MV-4-11 (cell line): ENCODE results near the gene FBXW5.

Experiments
- DNase-seq: peaks from one replicate; lab custom pipeline; 2025; lab: John Stamatoyannopoulos, UW

FBXW5 gene

DNA sequence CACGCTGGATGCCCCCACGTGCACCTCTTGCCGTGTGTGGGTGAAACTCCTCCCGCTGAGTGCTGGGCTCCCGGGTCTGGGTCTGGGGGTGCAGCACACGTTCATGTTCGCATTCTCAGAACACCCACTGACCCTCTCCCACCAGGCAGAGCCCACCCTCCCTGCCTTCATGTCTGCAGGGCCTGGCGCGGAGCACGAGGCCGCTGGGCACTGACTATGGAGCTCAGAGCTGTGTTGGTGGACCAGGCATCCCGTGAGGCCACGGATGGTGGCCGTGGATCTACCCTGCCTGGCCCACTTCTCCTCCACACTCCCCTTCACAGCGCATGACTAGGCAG, 16.4 kb upstream of the FBXW5 start:
- DNase-seq: no peak

- DNase-seq: no peak
Observed at GRCh38 chr9:136960212-136960937, 15.8 kb upstream of the FBXW5 start.

DNA sequence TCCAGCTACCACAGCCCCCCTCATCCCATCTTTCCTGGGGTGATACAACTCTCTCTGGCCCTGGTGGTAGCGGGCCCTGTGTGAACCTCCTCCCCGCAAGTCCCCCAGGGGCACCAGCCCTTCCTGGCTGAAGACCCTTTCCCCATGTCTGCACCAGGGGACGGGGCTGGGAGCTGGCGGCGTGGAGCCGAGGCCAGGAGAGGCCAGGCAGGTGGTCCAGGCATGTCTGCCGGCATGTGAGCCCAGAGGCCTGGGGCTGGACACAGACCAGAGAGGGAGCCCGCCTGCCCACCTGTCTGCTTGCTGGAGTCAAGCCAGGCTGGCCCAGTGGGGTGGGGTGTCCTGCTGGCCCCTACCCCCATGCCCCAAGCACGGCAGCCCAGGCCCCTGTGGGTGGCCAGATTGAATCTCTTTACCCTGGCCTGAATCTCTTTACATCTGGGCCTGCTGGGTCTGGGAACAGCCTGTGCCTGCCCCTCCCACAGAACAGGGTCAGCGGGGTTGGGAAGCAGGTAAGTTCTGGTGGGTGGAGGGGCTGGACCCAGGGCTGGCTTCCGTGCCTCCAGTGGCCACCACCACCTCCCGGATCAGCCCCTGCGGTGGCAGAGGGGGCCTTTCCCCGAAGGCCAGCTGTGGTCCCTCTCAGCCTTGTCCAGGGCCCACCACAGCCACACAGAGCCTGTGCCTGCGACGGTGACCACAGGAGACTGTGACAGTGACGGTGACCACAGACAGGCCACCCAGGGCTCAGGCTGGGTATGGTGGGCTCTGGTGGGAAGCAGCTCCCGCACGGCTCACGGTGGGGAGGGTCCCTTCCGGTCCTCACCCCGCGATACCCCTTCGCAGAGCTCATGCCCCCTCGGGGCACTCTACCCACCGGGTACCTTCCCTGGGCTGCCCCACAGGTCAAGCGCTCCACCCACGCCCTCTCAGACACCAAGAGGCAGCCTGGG, 14.6 kb upstream of the FBXW5 start:
- DNase-seq: no peak

DNA sequence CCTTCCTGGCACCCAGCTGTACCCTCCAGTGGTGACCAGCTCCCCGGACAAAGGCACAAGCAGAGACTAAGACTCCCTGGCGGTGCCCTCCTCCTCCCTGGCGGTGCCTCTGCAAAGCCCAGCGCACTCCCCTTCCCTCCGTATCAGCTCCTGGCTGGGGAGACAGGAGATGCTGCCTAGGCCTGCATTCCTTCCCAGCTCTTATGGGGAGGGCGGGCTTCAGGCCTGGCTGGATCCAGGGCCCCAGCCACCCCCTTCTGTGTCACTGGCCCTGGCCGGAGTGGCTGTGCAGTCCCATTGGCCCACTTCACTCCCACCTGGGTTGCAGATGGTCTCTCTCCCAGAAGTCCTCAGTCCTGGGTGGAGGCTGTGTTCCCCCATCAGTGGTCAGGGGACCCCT, 13.9 kb upstream of the FBXW5 start:
- no peak for DNase-seq

- DNase-seq: no peak
Observed at GRCh38 chr9:136957901-136958300, 13.4 kb upstream of the FBXW5 start.

GRCh38 chr9:136957461-136957860, 12.9 kb upstream of the FBXW5 start:
- no peak for DNase-seq

- DNase-seq: no peak
Observed at GRCh38 chr9:136956604-136957003, 12.1 kb upstream of the FBXW5 start.

DNA sequence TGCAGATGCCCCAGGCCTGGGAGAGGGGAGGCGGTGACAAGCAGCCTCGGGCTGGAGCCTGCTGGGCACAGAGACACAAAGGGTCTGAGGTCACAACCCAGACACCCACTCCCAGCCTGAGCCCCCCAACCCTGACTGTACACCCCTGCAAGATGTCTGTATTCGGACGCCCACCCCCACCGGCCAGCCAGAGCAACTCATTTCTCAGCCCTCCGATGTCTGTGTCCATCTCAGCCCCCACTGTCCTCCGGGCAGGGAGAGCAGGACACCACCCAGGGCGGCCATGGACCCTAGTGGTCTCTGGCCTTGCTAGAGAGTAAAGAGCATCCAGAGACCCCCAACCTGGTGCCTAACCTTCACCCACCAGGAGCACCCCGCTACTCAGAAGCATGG, 11.4 kb upstream of the FBXW5 start:
- DNase-seq: no peak

GRCh38 chr9:136955202-136955942, 10.8 kb upstream of the FBXW5 start:
- no peak for DNase-seq

DNA sequence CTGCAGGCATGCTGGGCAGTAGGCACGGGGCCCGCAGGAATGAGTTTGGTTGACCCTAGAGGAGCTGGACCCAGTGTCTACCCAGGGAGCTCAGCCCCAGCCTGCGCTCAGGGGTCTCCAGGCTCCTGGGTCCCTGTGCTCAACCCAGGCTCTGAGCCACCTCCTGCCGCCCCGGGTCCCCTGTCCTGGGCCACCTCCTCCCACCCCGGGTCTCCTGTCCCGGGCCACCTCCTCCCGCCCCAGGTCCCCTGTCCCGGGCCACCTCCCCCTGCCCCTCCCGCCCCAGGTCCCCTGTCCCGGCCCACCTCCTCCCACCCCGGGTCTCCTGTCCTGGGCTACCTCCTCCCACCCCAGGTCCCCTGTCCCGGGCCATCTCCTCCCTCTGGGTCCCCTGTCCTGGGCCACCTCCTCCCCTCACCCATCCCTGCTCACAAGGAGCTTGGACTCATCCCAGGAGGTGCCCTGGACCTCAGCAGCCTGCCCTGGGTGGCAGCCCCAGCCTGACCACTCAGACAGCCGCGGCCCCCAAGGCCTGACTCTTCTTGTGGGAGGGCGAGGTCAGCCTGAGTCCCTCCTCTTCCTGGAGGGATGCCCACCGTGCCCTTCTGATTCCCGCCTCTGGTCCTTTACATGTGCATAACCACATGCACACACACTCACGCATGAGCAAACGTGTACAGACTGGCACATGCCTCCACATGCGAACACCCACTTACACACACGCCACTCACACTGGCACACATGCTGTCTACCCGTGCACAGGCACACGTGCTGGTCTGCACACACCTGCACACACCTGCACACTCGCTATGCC, 9.9 kb upstream of the FBXW5 start:
- DNase-seq: no peak

- DNase-seq: no peak
Observed at GRCh38 chr9:136953771-136954269, 9.3 kb upstream of the FBXW5 start.

DNA sequence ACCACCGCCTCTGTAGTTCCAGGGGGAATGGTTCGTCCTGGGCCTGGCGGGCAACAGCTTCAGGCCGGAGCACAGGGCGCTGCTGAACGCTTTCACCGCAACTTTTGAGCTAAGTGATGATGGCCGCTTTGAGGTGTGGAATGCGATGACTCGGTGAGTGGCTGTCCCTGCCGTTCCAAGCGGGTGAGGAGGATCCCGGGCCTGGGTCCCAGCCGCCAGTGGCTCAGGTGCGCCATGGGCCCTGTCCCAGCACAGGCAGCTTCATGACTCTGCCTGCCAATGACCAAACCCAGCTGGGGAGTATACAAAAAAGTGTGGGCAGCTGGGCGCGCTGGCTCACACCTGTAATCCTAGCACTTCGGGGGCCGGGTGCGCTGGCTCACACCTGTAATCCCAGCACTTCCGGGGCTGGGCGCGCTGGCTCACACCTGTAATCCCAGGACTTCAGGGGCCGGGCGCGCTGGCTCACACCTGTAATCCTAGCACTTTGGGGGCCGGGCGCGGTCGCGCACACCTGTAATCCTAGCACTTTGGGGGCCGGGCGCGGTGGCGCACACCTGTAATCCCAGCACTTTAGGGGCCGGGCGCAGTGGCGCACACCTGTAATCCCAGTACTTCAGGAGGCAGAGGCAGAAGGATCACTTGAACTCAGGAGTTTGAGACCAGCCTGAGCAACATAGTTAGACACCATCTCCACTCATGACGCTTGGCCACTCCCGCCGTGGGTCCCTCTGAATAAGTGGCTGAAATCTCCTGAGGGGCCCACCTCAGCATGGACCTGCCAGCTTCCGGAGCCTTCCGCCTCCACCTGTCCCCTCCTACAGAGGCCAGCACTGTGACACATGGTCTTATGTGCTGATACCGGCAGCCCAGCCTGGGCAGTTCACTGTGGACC, 8.6 kb upstream of the FBXW5 start:
- DNase-seq: no peak

- DNase-seq: no peak
Observed at GRCh38 chr9:136952321-136952850, 7.8 kb upstream of the FBXW5 start.

GRCh38 chr9:136951541-136952320, 7.2 kb upstream of the FBXW5 start, which contains the start of gene LCN12:
Gene LCN12 (plus strand): TSS chr9:136952273. CDS start chr9:136952328, 55 bp downstream.
- DNase-seq: no peak

GRCh38 chr9:136950656-136951276, 6.2 kb upstream of the FBXW5 start:
- DNase-seq: no peak

- DNase-seq: peak; percentile 77
Observed at GRCh38 chr9:136949817-136950655, 5.5 kb upstream of the FBXW5 start.

- DNase-seq: no peak
Observed at GRCh38 chr9:136949239-136949816, 4.8 kb upstream of the FBXW5 start.
